NCI-H2196 treated with DMSO at 0.1 percent for 48 hours (cell line): ENCODE measurements around the gene SOBP.
A peak's percentile ranks its signal among the peaks of the same experiment; 100 is the strongest.
"Not testable (repeated sequence)": the region's sequence is repeated elsewhere in the genome, so short reads cannot be mapped to it uniquely, and the experiment has no call there.

Experiments
- DNase-seq: peaks from one replicate; lab custom pipeline; 2025; ENCODE audit not compliant: unreplicated experiment; lab: John Stamatoyannopoulos, UW

The SOBP gene

GRCh38 chr6:107488174-107488874, 1.6 kb upstream of the SOBP start:
- no peak for DNase-seq

GRCh38 chr6:107488875-107489635, 862 bp upstream of the SOBP start:
- DNase-seq: no peak

- DNase-seq: no peak
Measured at GRCh38 chr6:107490566-107491137, 735 bp downstream of the SOBP start.

- DNase-seq: no peak
Measured at GRCh38 chr6:107491138-107491609, 1.3 kb downstream of the SOBP start.

- peak; percentile 24 for DNase-seq
Measured at GRCh38 chr6:107491760-107492660, 2.1 kb downstream of the SOBP start.

- peak; percentile 18 for DNase-seq
Measured at GRCh38 chr6:107493158-107494057, 3.5 kb downstream of the SOBP start.

GRCh38 chr6:107495196-107495643, 5.3 kb downstream of the SOBP start:
- no peak for DNase-seq

- DNase-seq: no peak
Measured at GRCh38 chr6:107495971-107496370, 6.1 kb downstream of the SOBP start.

GRCh38 chr6:107496892-107497684, 7.2 kb downstream of the SOBP start:
- DNase-seq: no peak

GRCh38 chr6:107504270-107505026, 14.5 kb downstream of the SOBP start:
- DNase-seq: no peak

- DNase-seq: no peak
Measured at GRCh38 chr6:107506145-107506544, 16.2 kb downstream of the SOBP start.

GRCh38 chr6:107509506-107509905, 19.6 kb downstream of the SOBP start:
- peak; percentile 10 for DNase-seq

GRCh38 chr6:107510108-107510507, 20.2 kb downstream of the SOBP start:
- no peak for DNase-seq

GRCh38 chr6:107511511-107511993, 21.6 kb downstream of the SOBP start:
- DNase-seq: no peak

- no peak for DNase-seq
Measured at GRCh38 chr6:107513214-107513613, 23.3 kb downstream of the SOBP start.

GRCh38 chr6:107515955-107516354, 26.0 kb downstream of the SOBP start:
- DNase-seq: no peak

- DNase-seq: no peak
Measured at GRCh38 chr6:107517274-107517673, 27.4 kb downstream of the SOBP start.

GRCh38 chr6:107519224-107519623, 29.3 kb downstream of the SOBP start:
- not testable (repeated sequence) for DNase-seq
